Stimulated activated CD4-positive, alpha-beta T cell treated with anti-CD3 and anti-CD28 coated beads, Interleukin-12 subunit alpha, Interleukin-12 subunit beta, amount 100 ng/mL, for 4 hours (primary cell): ENCODE measurements around the gene HARS1.
A peak's percentile ranks its signal among the peaks of the same experiment; 100 is the strongest.
"Not testable (repeated sequence)": the region's sequence is repeated elsewhere in the genome, so short reads cannot be mapped to it uniquely, and the experiment has no call there.

ENCODE experiments used
- DNase-seq: peaks from one replicate; pipeline ENCODE4 v3.0.0-alpha.2; 2020

The HARS1 gene

GRCh38 chr5:140690941-140691924 is at the start of gene HARS1, which contains the start of gene HARS2:
TSS of gene HARS1 (minus strand) at chr5:140691370. CDS start at chr5:140691304, 66 bp downstream.
TSS of gene HARS2 (plus strand) at chr5:140691455. CDS start at chr5:140691649, 194 bp downstream.
- DNase-seq = peak; percentile 76

GRCh38 chr5:140737486-140737885 is 46.3 kb upstream of the HARS1 start:
- DNase-seq = no peak

- DNase-seq = no peak
Observed at GRCh38 chr5:140734354-140734753, 43.2 kb upstream of the HARS1 start.

- no peak for DNase-seq
Observed at GRCh38 chr5:140733098-140733497, 41.9 kb upstream of the HARS1 start.

- DNase-seq = peak; percentile 73
Observed at GRCh38 chr5:140725799-140726471, 34.8 kb upstream of the HARS1 start.

- not testable (repeated sequence) for DNase-seq
Observed at GRCh38 chr5:140721395-140721794, 30.2 kb upstream of the HARS1 start.

- DNase-seq = not testable (repeated sequence)
Observed at GRCh38 chr5:140720738-140721137, 29.6 kb upstream of the HARS1 start.

- DNase-seq = no peak
Observed at GRCh38 chr5:140718266-140718592, 27.1 kb upstream of the HARS1 start.

GRCh38 chr5:140716238-140716637 is 25.1 kb upstream of the HARS1 start:
- DNase-seq = not testable (repeated sequence)

- no peak for DNase-seq
Observed at GRCh38 chr5:140713562-140714094, 22.5 kb upstream of the HARS1 start.

- no peak for DNase-seq
Observed at GRCh38 chr5:140711794-140712193, 20.6 kb upstream of the HARS1 start.

- peak; percentile 81 for DNase-seq
Observed at GRCh38 chr5:140710899-140711552, 19.9 kb upstream of the HARS1 start.

- not testable (repeated sequence) for DNase-seq
Observed at GRCh38 chr5:140708787-140709186, 17.6 kb upstream of the HARS1 start.

- no peak for DNase-seq
Observed at GRCh38 chr5:140707812-140708211, 16.6 kb upstream of the HARS1 start.

GRCh38 chr5:140700177-140701144 is 9.3 kb upstream of the HARS1 start, which contains the start of gene ZMAT2:
TSS of gene ZMAT2 (plus strand) at chr5:140700447. CDS start at chr5:140700461, 14 bp downstream.
- DNase-seq = peak; percentile 85

- DNase-seq = no peak
Observed at GRCh38 chr5:140696891-140697492, 5.8 kb upstream of the HARS1 start.

- no peak for DNase-seq
Observed at GRCh38 chr5:140694276-140694675, 3.1 kb upstream of the HARS1 start.

GRCh38 chr5:140690376-140690932 is 716 bp downstream of the HARS1 start:
- no peak for DNase-seq

- no peak for DNase-seq
Observed at GRCh38 chr5:140678993-140679392, 12.2 kb downstream of the HARS1 start.

- DNase-seq = no peak
Observed at GRCh38 chr5:140677947-140678346, 13.2 kb downstream of the HARS1 start.

GRCh38 chr5:140674629-140675028 is 16.5 kb downstream of the HARS1 start:
- no peak for DNase-seq
